Kasumi-1 (cell line): ENCODE results near the gene AGTRAP.

Experiments used
- DNase-seq, 2 experiments: peaks; one replicate each; lab custom pipeline; 2025; lab: John Stamatoyannopoulos, UW

AGTRAP gene

DNA sequence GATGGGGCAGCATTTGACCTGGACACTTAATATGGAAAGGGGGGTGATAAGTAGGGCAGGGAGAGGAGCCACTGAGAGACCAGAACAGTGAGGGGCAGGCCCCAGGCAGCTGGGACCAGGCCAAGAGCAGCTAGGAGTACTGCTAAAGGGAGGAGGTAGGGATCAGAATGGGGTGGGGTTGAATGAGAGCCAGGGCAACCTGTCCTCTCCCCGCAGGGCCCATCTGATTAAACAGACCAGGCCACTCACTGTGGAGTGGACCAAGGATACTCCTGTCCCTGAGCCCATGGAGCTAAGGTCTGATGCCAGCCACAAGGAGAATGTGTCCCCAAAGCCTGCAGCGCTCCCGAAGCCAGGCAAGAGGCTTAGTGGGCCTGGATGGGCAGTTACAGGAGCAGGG is 28.2 kb downstream of the AGTRAP start:
- no peak for DNase-seq

DNA sequence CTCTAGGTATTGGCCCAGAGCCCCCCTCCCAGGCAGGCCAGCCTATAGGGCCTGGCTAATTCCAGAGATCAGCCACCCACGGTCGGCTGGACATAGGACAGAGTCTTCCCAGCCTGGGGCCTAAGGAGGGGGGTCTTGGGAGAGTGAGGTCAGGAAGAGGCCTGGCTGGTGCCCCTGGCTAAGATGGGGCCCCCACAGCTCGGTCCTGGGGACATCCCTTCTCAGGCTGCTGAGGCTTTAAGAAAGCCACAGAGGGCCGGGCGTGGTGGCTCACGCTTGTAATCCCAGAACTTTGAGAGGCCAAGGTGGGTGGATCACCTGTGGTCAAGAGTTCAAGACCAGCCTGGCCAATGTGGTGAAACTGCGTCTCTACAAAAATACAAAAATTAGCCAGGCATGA is 28.6 kb downstream of the AGTRAP start:
- no peak for DNase-seq

DNA sequence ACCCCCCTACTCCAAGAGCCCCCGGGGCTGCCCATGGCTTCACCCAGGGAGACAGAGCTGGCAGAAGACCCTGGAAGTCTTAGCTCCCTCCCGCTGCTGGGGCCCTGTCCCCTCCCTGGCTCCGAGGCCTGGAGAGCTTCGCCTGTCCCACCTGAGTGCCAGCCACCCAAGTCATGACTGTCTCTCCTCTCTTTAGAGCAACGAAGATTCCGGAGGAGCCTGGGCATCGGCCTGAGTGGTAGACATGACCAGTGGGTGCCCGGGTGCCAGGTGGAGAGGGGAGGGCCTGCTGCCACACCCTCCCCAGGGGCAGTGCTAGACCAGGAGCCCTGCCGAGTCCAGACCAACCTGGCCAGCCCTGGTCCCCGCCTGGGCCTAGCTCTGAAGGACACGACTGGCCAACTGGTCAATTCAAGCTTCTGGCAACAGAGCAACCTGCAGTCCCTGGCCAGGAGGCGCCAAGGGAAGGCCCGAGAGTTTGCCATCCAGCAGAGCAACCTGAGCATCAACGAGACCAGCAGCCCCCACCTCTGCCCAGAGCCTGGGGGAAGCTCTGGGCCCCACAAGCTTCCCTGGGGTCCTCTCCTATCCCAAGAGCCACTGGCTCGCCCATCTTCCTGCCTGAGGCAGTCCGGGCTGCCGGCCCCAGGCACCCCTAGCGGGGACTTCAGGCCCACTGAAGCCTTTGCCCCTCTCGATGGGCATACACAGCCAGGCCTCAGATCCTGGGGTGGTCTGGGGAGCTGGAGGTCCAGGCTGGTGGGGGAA is 29.9 kb downstream of the AGTRAP start:
- no peak for DNase-seq

DNA sequence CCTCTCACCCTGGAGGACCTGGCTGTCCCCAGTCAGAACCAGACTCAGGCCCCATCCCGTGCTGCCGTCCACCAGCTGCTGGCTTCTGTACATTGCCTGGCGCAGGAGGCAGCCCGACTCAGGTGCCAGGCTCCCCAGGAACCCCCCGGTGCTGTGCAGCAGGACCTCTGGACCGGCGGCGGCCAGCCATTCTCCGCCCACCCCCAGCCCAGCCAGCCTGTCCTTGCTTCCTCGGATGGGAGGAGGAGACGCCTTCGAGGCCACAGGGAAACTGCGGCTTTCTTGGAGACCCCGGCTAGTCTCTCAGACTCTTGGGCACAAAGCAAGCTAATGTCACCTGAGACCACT is 30.5 kb downstream of the AGTRAP start:
- DNase-seq = no peak

DNA sequence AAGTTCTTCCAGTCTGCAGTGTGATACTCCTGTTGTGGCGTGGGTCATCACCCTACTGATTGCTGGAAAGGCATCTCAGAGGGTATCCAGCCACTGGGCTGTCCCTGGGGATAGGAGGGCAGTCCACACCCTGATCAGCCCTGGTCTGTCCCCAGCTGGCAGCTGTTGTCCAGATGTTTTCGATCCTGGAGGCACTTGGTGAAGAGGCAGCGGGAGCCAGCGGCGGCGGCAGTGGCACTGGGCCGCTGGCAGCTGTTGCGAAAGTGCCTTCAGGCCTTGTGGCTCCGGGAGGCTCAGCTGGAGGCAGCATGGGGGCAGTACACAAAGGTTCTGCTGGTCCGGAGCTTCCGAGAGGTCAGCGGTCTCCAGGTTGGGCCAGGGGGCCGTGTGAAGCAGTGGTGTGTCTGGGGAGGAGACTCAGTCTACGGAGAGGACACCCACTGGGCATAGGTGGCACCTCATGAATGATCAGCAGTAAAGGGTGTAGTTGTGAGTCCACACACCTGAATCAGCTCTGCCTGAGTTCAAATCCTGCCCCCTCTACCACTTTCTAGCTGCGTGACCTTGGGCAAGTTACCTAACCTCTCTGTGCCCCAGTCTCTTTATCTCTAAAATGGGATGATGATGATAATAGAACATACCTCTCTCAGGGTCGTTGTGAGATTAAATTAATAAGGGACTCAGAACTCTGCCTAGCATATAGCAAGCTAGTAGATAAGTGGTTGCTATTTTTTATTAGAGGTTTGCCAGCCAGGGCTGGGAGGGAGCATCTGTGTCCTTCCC is 32.2 kb downstream of the AGTRAP start:
- no peak for DNase-seq

DNA sequence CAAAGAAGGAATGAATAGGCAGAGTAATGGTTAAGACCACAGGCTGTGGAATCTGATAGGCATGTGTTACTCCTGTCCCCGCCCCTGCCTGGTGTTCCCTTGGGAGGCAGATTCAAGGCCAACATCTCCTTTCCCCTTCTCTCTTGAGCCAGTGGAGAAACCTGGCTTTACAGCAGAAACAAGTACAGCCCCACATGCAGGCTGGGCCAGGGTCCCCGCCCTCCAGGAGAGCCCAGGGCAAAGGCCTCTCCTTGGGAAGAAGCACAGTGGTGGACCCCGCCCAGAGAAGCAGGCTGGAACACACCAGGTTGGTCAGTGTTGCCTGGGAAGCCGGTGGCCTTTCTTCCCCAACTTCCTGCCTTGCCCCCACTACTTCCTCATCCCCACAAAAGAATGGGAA is 32.9 kb downstream of the AGTRAP start:
- no peak for DNase-seq

DNA sequence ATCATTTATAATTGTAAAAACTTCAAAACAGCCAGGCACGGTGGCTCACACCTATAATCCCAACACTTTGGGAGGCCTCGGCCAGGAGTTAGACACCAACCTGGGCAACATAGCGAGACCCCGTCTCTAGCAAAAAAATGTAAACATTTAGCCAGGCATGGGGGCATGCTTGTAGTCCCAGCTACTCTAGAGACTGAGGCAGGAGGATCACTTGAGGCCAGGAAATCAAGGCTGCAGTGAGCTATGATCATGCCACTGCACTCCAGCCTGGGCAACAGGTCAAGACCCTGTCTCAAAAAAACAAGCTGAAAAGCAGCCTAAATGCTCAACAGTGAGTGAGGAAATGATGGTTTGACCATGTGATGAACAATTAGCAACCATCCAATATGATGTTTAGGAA is 33.3 kb downstream of the AGTRAP start:
- DNase-seq = no peak

DNA sequence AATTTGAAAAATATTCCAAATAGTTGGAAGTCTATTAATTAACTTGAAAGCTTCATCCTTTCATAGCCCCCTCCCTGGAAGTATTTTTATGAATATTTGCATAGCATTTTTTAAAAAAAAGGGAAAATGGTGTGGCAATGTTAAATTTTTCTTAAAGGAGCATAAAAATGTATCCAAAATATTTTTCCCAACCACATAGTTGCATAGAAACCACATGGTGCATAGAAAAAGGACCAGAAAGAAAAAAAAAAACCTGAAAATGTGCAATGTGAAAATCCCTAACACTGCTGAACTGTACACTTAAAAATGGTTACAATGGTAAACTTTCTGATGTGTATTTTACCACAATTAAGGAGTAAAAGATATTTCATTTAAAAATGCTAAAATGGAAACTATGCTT is 34.1 kb downstream of the AGTRAP start:
- no peak for DNase-seq

DNA sequence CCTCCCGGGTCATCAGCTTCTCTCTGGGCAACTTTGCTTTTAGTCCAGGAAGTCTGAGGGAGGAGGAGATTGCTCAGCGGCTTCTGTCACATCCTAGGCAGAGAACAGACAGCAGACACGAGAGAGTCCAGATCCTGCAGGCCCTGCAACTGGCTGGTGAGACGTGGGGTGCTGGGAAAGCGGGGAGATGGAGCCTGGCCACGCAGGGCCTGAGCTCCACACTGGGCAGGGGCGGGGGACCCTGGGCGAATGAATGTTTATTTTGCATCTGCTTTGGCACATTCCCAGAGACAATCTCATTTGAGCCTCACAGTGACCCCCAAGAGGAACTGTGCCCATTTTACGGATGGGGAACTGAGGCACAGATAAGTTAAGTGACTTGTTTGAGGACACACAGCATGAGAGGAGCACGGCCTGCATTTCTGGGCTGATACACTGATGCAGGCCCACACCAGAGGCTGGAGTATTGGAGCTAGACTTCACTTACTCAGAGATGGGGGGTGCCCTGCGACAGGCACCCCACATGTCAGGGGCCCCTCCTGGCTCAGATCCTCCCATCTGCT is 35.6 kb downstream of the AGTRAP start:
- no peak for DNase-seq

DNA sequence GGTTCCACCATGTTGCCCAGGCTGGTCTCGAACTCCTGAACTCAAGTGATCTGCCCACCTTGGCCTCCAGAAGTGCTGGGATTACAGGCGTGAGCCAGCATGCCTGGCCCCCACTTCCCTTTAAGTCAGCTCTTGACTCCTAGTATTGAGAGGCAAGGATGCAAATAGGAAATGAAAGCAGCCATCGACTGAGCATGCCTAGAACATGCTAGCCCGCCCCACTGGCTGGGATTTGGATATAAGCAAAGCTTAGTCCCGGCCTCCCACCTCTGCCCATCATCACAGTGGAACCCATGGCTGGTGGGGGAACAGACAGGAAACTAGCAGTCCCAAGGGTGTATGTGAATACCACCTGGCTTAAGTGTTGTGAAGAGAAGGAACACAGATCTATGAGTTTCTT is 36.5 kb downstream of the AGTRAP start:
- no peak for DNase-seq

DNA sequence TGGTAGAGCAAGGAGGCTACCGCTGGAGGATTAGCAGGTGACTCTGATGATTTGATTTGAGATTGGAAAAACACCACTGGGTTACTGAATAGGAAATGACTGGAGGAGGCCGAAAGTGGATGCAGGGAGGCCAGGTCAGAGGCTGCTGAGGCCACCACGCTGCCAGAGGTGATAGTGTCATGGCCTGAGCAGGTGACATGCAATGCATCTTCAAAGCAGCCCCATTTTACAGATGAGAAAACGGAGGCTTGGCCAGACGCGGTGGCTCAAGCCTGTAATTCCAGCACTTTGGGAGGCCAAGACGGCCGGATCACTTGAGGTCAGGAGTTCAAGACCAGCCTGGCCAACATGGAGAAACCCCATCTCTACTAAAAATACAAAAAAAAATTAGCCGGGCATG is 38.8 kb downstream of the AGTRAP start:
- DNase-seq = no peak

DNA sequence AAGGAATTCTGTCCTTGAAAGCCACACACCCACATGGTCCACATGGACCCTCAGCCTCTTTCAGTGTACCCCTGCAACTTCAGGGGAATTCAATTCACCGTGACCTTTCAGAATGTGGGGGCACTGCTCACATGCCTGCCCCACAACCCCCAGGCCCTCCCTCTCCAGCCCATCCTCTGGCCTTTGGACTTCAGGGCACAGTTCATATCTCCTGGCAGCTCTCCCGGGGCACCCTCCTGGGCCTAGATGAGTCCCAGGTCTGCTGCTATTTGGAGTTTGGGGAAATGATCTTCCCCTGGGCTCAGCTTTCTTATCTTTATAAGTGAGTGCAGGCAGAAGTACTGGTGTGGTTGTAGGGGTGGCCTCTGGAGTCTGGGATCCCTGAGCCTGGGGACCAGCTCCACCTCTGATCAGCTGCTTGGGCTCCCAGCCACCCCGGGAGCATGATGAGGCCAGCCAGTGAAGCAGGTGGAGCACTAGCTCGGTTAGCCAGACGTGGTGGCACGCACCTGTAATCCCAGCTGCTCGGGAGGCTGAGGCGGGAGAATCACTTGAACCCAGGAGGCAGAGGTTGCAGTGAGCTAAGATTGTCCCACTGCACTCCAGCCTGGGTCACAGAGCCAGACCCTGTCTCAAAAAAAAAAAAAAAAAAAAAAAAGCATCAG is 41.9 kb downstream of the AGTRAP start:
- DNase-seq = no peak

DNA sequence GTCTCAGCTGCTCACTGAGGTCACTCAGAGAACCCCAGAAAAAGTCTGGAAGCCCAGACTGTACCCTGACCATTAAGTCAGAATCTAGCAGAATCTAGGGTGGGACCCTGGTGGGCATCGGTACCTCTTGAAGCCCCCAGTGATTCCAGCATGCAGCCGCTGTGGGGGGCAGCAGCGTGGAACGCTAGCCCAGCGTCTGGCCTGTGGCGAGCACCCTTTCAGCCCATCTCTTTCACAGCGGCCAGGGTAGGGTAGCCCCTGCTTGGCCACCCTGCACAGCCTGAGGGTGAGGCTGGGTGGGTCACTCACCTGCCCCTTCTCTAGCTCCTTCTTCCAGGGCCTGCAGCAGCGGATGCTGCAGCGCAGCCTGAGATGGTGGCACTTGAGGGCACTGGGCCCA is 42.4 kb downstream of the AGTRAP start:
- DNase-seq = no peak

DNA sequence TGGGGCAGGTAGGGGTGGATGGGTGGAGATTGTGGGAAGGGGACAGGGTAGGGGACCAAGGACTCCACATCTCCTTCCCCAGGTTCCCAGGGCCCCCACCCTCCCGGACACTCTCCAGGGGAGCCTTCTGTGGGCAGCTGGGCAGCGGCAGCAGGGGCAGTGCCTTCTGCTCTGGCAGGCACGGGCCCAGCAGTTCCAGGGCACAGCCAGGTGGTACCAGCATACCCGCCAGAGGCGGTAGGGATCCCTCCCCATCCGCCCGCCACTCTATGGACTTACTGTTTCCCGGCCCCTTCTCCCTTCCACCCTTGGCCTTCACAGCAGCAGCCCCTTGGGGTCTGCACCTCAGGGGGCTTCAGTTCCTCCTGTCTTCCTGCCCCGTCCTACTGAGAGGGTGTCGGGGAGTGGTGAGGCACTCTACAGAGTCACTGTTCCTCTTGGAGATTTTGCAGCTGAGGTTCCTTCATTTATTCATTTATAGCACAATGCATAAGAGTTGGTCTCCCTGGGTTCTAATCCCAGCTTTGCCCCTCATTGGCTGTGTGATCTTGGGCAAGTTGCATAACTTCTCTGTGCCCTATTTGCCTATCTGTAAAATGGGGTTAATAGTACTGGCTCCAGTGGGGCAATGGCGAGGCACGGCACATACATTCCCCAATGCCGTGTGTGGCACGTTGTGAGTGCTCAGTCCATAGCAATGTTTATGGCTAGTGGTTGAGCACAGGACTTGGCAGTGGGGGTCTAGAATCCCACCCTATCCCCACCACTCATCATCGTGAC is 43.1 kb downstream of the AGTRAP start:
- no peak for DNase-seq

DNA sequence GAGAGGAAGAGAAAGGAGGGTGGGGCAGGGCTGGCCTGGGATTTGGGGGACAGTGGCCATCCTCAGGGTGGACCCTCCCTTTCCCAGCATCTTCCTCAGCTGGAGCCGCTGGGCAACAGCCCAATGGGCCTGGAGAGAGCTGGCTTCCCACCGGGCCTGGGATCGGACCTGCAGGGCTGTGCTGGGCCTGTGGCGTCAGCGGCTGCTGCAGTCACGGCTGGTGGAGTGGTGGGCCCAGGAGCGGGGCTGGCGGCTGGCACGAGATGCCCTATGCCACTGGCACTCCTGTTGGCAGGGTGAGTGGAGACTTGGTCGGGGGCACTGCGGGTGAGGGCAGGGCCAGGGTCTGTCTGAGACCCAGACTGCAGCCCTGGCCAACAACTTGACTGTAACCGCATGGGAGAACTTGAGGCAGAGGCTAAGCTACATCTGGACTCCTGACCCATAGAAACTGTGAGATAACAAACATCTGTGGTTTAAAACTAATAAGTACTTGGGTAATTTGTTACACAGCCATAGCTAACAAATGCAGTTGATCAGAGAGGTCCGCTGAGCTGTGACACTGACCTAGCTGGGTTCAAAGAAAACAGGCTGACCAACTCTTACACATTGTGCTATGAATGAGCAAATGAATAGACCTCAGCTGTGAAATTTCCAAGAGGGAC is 43.9 kb downstream of the AGTRAP start:
- DNase-seq = no peak

DNA sequence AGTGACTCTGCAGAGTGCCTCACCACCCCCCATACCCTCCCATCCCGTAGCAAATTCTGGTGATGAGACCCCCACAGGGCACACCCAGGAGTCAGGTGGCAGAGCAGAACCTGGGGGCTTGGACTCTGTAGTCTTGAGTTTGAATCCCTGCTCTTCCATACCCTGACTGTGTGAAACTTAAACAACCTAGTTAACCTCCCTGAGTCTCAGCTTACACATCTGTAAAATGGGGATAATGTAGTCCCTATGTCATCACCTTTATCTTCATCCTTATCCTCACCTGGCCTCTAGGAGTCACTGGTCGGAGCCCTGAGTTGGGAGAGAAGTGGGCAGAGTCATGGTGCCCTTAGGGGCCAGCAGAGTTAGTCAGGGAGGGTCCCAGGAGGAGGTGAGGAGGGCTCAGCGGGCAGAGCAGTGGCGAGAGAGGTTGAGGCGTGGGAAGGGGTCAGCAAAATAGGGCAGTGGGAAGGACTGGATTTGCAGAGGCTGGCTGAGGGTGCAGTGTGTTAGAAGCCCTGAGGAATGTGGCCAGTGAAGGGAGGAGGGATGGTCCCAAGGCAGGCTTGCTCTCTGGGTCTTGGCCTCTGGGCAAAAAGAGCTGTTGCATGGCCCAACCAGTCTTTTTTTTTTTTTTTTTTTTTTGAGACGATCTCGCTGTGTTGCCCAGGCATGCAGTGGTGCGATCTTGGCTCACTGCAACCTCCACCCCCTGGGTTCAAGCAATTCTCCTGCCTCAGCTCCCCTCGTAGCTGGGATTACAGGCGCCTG is 44.6 kb downstream of the AGTRAP start:
- DNase-seq = no peak

DNA sequence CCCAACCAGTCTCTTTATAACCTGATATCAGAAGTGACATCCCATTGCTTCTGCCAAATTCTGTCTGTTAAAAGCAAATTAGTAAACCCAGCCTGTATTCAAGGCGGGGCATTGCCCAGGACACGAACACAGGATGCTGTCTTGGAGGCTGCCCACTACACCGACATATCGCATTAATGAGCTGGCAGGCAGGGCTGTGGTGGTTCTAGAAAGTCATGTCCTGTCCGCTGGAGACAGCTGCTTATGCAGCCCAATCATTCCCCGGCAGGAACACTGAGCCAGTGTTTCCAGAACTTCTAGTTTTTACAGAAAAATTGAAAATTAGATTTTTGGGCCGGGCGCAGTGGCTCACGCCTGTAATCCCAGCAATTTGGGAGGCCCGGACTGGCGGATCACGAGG is 45.4 kb downstream of the AGTRAP start:
- no peak for DNase-seq

DNA sequence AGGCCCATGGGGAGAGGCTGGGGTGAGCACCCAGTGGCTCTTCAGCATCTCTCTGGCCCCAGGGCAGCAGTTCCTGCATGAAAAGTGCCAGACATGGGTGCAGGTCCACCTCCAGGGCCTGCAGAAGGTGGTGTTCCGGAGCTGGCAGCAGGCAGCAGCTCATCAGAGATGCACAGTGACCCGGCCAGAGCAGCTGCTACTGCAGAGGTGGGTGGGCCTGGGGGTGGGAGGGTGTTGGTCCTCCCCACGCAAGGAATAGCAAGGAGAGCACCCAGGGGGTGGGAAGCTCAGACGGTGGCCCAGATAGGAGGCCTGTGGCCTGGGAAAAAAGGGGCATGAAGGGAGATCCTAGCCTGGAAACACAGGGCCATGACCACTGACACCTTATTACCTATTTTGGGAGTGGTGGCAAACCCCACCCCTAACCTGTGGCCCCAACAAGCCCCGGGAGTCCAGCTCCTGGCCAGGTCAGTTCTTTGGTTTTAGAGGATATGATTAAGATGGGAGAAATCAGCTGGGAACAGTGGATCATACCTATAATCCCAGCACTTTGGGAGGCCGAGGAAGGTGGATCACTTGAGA is 46.3 kb downstream of the AGTRAP start:
- no peak for DNase-seq

DNA sequence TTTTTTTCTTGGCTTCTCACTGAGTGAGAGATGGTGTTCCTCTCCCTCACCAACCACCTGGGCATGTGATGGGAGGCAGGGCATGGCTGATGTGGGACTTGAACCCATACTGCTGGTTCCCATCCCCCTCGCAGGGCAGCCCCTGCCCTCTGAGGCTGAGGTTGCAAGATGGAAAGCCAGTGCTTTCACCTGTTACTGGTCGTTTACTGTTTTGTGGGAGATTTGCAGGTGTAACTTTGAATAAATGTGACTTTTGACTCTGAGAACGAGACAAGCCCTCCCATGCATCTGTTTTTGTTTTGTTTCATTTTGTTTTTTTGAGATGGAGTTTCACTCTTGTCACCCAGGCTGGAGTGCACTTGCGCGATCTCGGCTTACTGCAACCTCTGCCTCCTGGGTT is 47.6 kb downstream of the AGTRAP start:
- DNase-seq = no peak

DNA sequence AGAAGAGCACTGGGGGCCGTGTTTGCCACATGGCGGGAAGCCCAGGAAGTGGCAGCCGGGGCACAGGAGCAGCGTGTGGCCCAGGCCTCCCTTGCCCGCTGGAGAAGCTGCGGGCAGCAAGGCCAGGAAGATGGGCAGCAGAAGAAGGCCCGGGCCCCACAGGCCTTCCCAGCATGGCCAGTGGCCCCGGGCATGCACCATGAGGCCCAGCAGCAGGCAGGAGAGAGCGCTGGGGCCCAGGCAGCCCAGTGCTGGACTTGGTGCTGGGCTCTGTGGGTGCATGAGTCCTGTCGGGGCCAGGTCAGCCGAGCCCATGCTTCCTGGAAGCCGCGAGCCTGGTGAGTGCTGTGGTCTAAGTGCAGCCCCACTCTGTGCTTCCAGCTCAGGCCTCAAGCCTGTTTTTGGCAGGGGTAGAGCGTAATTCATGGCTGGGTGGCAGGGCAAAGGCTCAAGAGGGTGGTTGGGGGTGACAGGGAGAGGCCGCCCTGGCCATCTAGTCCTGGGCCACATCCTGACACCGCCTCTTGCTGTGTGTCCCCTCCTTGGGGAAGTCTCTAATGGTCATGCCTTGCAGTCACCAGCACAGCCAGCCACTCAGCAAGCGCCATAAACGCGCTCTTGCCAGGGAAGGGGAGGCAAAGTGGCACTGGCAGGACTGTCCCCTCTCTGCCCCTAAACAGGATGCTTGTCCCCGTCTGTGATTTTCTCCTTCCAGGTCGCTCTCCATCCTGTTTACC is 48.5 kb downstream of the AGTRAP start:
- no peak for DNase-seq
